Activated CD4-positive, alpha-beta T cell treated with anti-CD3 and anti-CD28 coated beads for 36 hours (primary cell): ENCODE measurements around the gene RPS8. TPM values are rescaled to one million over a fixed set of nuclear protein-coding genes. Genes with fewer than 3 reads are reported as not detected.
"Not testable (repeated sequence)": the region's sequence is repeated elsewhere in the genome, so short reads cannot be mapped to it uniquely, and the experiment has no call there.

Experiments
- ATAC-seq: fragments of 200-7000 bp; cut with Tn5 transposase; one replicate; pipeline ENCODE4 v1.10.0; 2021; ENCODE audit warnings: mild to moderate bottlenecking, moderate library complexity
- CTCF ChIA-PET: fragments of 350-600 bp; sonication (Branson Sonifier 250); formaldehyde crosslinking; loops from one replicate; lab custom pipeline; 2021; ENCODE audit warnings: antibody characterized with exemption; lab: Charles Lee
- POLR2A ChIA-PET: fragments of 350-600 bp; sonication (Branson Sonifier 250); formaldehyde crosslinking; loops from one replicate; lab custom pipeline; 2021; ENCODE audit warnings: antibody characterized with exemption, inconsistent platforms; lab: Charles Lee
- DNase-seq: peaks from one replicate; pipeline ENCODE4 v3.0.0-alpha.2; 2020
- H3K27ac Mint-ChIP-seq: one replicate; pipeline ENCODE4 v1.8.0; 2021; ENCODE audit warnings: mixed read lengths
- H3K27me3 Mint-ChIP-seq: one replicate; pipeline ENCODE4 v1.8.0; 2021; ENCODE audit warnings: mixed read lengths
- H3K36me3 Mint-ChIP-seq: one replicate; pipeline ENCODE4 v1.8.0; 2021; ENCODE audit warnings: low read depth, mixed read lengths
- H3K4me1 Mint-ChIP-seq: one replicate; pipeline ENCODE4 v1.8.0; 2021; ENCODE audit warnings: mixed read lengths
- H3K4me3 Mint-ChIP-seq: one replicate; pipeline ENCODE4 v1.8.0; 2021; ENCODE audit warnings: mild to moderate bottlenecking, moderate library complexity, mixed read lengths
- H3K9me3 Mint-ChIP-seq: one replicate; pipeline ENCODE4 v1.8.0; 2021; ENCODE audit warnings: low read depth, mixed read lengths
- intact Hi-C, 2 experiments: fragments of 100-400 bp; cut with DNase I in 1 of 2; cut with micrococcal nuclease in 1 of 2; formaldehyde crosslinking; loops; one replicate each; pipeline versions ENCODE4 v1.14.2 to v1.15.1; 2022 to 2024; cut with DNase I, micrococcal nuclease
- total RNA-seq, 2 experiments: library from RNA; stranded (reverse); gene quantifications; one replicate each; pipeline ENCODE4 v1.2.3, GENCODE V29; 2021

RPS8 gene
- total RNA-seq, 2 experiments from 2014 or later = 3,005 to 3,275 TPM

DNA sequence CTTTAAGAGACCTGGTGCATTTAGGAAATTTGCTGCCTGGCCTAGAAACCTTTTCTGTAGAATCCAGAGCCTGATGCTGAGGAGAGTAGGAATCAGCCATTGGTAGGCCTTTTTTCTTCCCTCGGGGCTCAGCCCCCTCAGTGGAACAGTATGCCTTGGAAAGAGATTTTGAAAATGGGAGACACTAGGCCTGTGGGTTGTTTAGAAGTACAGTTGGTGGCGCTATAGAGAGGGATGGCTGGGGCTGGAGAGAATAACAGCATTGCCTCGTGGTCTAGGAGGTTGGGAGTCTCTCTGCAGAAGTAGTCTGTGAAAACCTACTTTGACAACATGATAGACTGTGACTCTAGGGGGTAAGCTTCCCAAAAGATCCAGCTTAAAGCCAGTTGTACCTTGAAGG is 27.5 kb upstream of the RPS8 start:
- H3K27me3 Mint-ChIP-seq = no peaks in the 10 kb centered on the region
- ATAC-seq (no peak), DNase-seq (no peak)
- no peaks in the 10 kb centered on the region for H3K9me3 Mint-ChIP-seq
- ChIA-PET POLR2A (interaction anchor here (0.9 kb wide), 2 partner anchors 27 to 28 kb away, joined by 3 read pairs; partner anchors contain the start of gene RPS8), CTCF (interaction anchor here (0.6 to 1.2 kb wide), 5 partner anchors 12 to 510 kb away, joined by 3 to 5 read pairs (median 3); no protein-coding TSS in a partner anchor)
- H3K4me1 Mint-ChIP-seq = peaks cover 7% of the 10 kb centered on the region
- H3K27ac Mint-ChIP-seq = no peak overlapping the region
- H3K4me3 Mint-ChIP-seq = no peak overlapping the region
- intact Hi-C loops = no loop called here
- H3K36me3 Mint-ChIP-seq = peaks cover 50% of the 10 kb centered on the region

DNA sequence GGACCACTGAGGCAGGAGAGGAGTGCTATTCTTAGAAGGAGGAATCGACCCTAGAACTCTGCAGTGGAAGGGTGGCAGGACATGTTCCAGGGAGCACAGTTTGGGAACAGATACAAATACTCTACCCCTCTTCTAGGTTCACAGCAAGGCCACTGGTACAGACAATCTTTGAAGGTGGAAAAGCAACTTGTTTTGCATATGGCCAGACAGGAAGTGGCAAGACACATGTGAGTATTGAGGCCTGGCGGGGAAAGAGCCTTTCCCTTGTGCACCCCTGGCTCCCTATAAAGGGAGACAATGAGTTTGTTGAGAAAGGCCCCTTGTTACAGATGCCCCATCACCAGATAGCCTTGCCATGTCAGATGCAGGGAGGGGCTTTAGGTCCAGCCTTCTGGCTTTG is 17.9 kb upstream of the RPS8 start:
- H3K27ac Mint-ChIP-seq = no peak overlapping the region
- CTCF ChIA-PET = no interaction called here
- peaks cover 2% of the 10 kb centered on the region for H3K4me1 Mint-ChIP-seq
- H3K27me3 Mint-ChIP-seq = no peaks in the 10 kb centered on the region
- intact Hi-C loops = no loop called here
- H3K4me3 Mint-ChIP-seq = no peak overlapping the region
- ATAC-seq (no peak), DNase-seq (no peak)
- POLR2A ChIA-PET = no interaction called here
- H3K9me3 Mint-ChIP-seq = no peaks in the 10 kb centered on the region
- peaks cover 76% of the 10 kb centered on the region for H3K36me3 Mint-ChIP-seq

DNA sequence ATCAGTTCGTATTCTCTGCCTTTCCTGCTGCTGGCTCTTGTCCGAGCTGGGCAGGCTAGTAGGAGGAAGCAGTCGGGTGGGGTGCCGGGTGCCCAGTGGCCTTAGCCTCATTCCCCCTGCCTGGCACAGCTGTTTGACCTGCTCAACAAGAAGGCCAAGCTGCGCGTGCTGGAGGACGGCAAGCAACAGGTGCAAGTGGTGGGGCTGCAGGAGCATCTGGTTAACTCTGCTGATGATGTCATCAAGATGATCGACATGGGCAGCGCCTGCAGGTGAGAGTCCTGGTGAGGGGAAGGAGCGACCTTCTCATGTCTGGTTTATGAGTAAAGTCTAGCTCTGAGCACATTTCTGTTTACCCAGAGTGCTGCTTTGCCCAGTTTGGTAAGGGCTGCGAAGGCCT is 16.3 kb upstream of the RPS8 start:
- Mint-ChIP-seq H3K36me3 (peaks cover 73% of the 10 kb centered on the region), H3K4me3 (no peak overlapping the region), H3K27ac (no peak overlapping the region), H3K9me3 (no peaks in the 10 kb centered on the region), H3K4me1 (no peaks in the 10 kb centered on the region), H3K27me3 (no peaks in the 10 kb centered on the region)
- ChIA-PET POLR2A (interaction anchor here (0.8 to 2.1 kb wide), 2 partner anchors 9 to 38 kb away, joined by 8 to 10 read pairs; no protein-coding TSS in a partner anchor), CTCF (interaction anchor here (1.4 kb wide), 1 partner anchor 10 kb away, joined by 5 read pairs; no protein-coding TSS in a partner anchor)
- intact Hi-C loops = no loop called here
- DNase-seq (no peak), ATAC-seq (no peak)

DNA sequence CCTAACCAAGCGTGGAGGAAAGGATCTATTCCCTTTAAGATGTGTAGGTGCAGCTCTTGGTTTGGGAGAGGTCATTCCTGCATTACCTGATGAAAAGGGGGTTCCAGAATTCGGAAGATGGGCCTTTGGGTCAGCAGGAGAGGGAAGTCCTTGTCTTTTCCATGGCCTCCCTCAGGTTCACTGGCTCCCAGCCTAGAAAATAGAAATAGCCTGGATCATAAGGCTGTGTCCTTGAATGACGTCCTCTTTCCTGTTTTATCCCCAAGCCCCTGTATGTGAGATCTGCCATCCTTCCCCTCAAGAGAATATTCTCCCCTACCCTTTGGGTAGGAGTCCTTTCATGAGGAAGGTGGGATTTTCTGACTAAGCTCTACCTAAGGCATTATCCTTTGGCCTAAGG is 14.5 kb upstream of the RPS8 start:
- DNase-seq (no peak), ATAC-seq (no peak)
- intact Hi-C loops = no loop called here
- Mint-ChIP-seq H3K27me3 (no peaks in the 10 kb centered on the region), H3K4me3 (no peak overlapping the region), H3K27ac (no peak overlapping the region), H3K4me1 (no peaks in the 10 kb centered on the region), H3K9me3 (no peaks in the 10 kb centered on the region), H3K36me3 (peaks cover 61% of the 10 kb centered on the region)
- POLR2A ChIA-PET = interaction anchor here (1.6 kb wide), 1 partner anchor 58 kb away, joined by 7 read pairs; no protein-coding TSS in a partner anchor
- CTCF ChIA-PET = no interaction called here

DNA sequence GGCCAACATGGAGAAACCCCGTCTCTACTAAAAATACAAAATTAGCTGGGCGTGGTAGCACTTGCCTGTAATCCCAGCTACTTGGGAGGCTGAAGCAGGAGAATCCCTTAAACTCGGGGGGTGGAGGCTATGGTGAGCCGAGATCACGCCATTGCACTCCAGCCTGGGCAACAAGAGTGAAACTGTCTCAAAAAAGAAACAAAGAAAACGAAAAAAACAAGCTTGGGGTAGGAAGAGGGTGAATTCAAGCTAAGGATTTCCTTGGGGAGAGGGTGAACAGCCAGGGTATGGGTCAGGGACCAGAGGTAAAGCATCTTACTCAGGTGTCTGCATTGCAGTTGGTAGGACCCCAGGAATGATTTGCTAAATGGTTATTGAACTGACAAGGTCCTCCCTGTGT is 8.9 kb upstream of the RPS8 start:
- H3K27ac Mint-ChIP-seq, ATAC-seq, H3K27me3 Mint-ChIP-seq, H3K4me1 Mint-ChIP-seq, H3K9me3 Mint-ChIP-seq, DNase-seq, H3K4me3 Mint-ChIP-seq, intact Hi-C loops: not testable (repeated sequence)
- ChIA-PET CTCF (interaction anchor here (0.6 to 1.3 kb wide), 3 partner anchors 20 to 126 kb away, joined by 3 to 5 read pairs (median 3); no protein-coding TSS in a partner anchor), POLR2A (interaction anchor here (1.5 to 2.2 kb wide), 3 partner anchors 9 to 53 kb away, joined by 5 to 9 read pairs (median 8); partner anchors contain the start of gene RPS8)
- peaks cover 35% of the 10 kb centered on the region for H3K36me3 Mint-ChIP-seq

DNA sequence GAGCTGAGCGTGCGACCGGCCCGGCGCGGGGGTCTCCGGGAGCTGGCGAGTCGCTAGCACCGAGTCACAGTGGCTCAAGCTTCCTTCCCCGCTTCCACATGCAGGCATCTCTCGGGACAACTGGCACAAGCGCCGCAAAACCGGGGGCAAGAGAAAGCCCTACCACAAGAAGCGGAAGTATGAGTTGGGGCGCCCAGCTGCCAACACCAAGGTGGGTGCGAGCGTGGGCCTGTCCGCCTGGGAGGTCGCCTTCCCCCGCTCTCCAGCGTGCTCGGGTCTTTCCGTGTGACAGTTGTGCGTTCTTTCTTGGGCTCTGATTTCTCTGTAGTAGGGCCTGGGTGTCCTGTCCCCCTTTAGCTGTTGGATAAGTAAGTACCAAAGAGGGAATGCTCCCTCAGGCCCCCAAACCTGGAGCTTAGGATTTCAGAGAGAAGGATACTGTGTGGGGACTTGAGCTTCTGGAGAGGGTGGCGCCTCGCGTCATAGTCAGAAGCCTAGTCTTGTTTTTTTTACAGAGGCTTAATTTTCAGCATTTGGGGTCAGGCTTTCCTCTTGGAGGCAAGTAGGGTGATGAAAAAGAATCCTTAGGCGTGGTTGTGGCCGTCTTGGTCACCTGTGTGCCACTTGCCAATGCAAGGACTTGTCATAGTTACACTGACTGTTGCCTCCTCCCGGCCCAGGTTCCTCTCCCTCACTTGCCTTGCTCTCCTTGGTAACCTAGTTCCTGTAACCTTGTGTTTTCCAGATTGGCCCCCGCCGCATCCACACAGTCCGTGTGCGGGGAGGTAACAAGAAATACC is 790 bp downstream of the RPS8 start:
- POLR2A ChIA-PET = interaction anchor here (0.6 to 2.9 kb wide), 17 partner anchors 9 to 809 kb away, joined by 3 to 58 read pairs (median 5); partner anchors contain the start of genes BTBD19, DYNLT4, HECTD3 and MUTYH
- H3K9me3 Mint-ChIP-seq = no peaks in the 10 kb centered on the region
- intact Hi-C loops = loop anchor here (1.0 to 5.0 kb wide), 12 partner anchors 8 to 746 kb away; partner anchors contain the start of genes KIF2C (in 2 of the 2), RNU5D-1 (in 2 of the 2), BTBD19 (in 1 of the 2) and EIF2B3 (in 1 of the 2)
- CTCF ChIA-PET = interaction anchor here (0.5 to 2.4 kb wide), 14 partner anchors 9 to 803 kb away, joined by 3 to 13 read pairs (median 4); partner anchors contain the start of genes BEST4, BTBD19, PLK3 and RNU5D-1
- H3K4me3 Mint-ChIP-seq = peak overlapping the region; percentile 96
- peaks cover 37% of the 10 kb centered on the region for H3K4me1 Mint-ChIP-seq
- H3K27me3 Mint-ChIP-seq = no peaks in the 10 kb centered on the region
- H3K27ac Mint-ChIP-seq = peak overlapping the region; percentile 84
- no peak for ATAC-seq
- DNase-seq = peak; percentile 49
- H3K36me3 Mint-ChIP-seq = peaks cover 59% of the 10 kb centered on the region

DNA sequence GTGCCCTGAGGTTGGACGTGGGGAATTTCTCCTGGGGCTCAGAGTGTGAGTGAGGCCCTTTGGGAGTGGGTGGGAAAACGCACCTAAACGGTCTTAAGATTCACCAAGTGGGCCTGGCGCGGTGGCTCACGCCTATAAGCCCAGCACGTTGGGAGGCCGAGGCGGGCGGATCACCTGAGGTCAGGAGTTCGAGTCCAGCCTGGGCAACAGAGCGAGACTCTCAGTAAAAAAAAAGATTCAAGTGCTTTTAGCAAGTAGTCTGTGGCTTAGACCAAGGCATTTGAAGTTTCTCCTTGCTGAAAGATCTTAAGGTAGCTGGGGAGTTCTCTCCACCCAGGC is 1.4 kb downstream of the RPS8 start:
- Mint-ChIP-seq H3K27me3 (no peaks in the 10 kb centered on the region), H3K9me3 (no peaks in the 10 kb centered on the region), H3K36me3 (peaks cover 65% of the 10 kb centered on the region), H3K4me1 (peaks cover 39% of the 10 kb centered on the region), H3K4me3 (peak overlapping the region; percentile 96), H3K27ac (peak overlapping the region; percentile 84)
- peak; percentile 25 for DNase-seq
- ATAC-seq = no peak
- intact Hi-C loops = loop anchor here (2.0 to 5.0 kb wide), 3 partner anchors 32 to 746 kb away; partner anchors contain the start of genes BTBD19 (in 1 of the 2), PRDX1 (in 1 of the 2) and TESK2 (in 1 of the 2)
- POLR2A ChIA-PET = interaction anchor here (0.6 to 2.9 kb wide), 11 partner anchors 8 to 808 kb away, joined by 3 to 58 read pairs (median 15); partner anchors contain the start of genes BTBD19, DYNLT4, MUTYH and PLK3
- CTCF ChIA-PET = interaction anchor here (0.6 to 2.4 kb wide), 6 partner anchors 8 to 241 kb away, joined by 4 to 13 read pairs (median 5); partner anchors contain the start of genes BTBD19 and PLK3

DNA sequence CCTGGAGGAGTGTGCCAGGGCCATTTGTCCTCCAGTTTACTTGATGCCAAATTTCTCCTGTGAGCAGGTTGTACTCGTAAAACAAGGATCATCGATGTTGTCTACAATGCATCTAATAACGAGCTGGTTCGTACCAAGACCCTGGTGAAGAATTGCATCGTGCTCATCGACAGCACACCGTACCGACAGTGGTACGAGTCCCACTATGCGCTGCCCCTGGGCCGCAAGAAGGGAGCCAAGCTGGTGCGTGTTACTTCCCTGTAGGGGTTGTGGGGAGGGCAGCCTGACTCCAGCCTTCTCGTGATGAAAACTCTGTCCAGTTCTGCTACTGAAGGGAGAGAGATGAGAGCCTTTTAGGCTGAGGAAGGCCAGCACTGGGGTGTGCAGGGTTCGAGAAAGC is 2.2 kb downstream of the RPS8 start:
- no peaks in the 10 kb centered on the region for H3K9me3 Mint-ChIP-seq
- ChIA-PET POLR2A (interaction anchor here (0.6 to 1.4 kb wide), 5 partner anchors 12 to 56 kb away, joined by 3 to 10 read pairs (median 5); no protein-coding TSS in a partner anchor), CTCF (interaction anchor here (0.7 kb wide), 1 partner anchor 25 kb away, joined by 3 read pairs; no protein-coding TSS in a partner anchor)
- H3K27me3 Mint-ChIP-seq = no peaks in the 10 kb centered on the region
- peak overlapping the region; percentile 84 for H3K27ac Mint-ChIP-seq
- intact Hi-C loops = loop anchor here (2.0 to 5.0 kb wide), 3 partner anchors 31 to 745 kb away; partner anchors contain the start of genes BTBD19 (in 1 of the 2), PRDX1 (in 1 of the 2) and TESK2 (in 1 of the 2)
- H3K36me3 Mint-ChIP-seq = peaks cover 71% of the 10 kb centered on the region
- ATAC-seq (no peak), DNase-seq (no peak)
- H3K4me1 Mint-ChIP-seq = peaks cover 39% of the 10 kb centered on the region
- H3K4me3 Mint-ChIP-seq = peak overlapping the region; percentile 96

DNA sequence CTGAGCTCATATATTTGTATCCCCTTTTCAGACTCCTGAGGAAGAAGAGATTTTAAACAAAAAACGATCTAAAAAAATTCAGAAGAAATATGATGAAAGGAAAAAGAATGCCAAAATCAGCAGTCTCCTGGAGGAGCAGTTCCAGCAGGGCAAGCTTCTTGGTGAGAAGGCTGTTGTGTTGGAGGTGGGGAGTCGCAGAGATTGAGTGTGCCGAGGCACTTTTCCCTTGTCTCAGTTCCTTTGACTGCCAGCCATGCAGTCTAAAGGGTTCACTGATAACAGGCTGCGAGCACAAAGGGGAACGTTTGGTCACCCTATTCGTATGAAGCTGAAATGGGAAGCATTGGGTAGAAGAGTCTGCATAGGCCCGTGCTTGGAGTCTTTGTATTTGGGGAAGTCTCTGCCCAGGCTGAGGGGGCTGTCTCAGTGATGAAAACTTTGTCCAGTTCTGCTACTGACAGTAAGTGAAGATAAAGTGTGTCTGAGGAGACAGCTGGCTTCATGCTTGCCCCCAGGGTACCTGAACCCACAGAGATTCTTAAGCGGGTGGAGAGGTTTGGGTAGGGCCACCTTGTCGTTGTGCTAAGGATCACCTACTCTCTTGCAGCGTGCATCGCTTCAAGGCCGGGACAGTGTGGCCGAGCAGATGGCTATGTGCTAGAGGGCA is 2.8 kb downstream of the RPS8 start:
- DNase-seq = no peak
- Mint-ChIP-seq H3K4me1 (peaks cover 40% of the 10 kb centered on the region), H3K9me3 (no peaks in the 10 kb centered on the region), H3K27ac (peak overlapping the region; percentile 84), H3K27me3 (no peaks in the 10 kb centered on the region), H3K36me3 (peaks cover 73% of the 10 kb centered on the region), H3K4me3 (peak overlapping the region; percentile 96)
- ChIA-PET CTCF (interaction anchor here (0.7 kb wide), 1 partner anchor 26 kb away, joined by 3 read pairs; no protein-coding TSS in a partner anchor), POLR2A (interaction anchor here (0.6 to 1.4 kb wide), 6 partner anchors 12 to 298 kb away, joined by 3 to 10 read pairs (median 4); no protein-coding TSS in a partner anchor)
- intact Hi-C loops = loop anchor here (2.0 to 5.0 kb wide), 3 partner anchors 31 to 744 kb away; partner anchors contain the start of genes BTBD19 (in 1 of the 2), PRDX1 (in 1 of the 2) and TESK2 (in 1 of the 2)
- no peak for ATAC-seq
